Stimulated activated CD8-positive, alpha-beta memory T cell treated with anti-CD3 and anti-CD28 coated beads, Interleukin-15, amount 100 ng/mL, for 24 hours (primary cell): ENCODE results near the gene INPPL1.

ENCODE experiments used
- DNase-seq: peaks from one replicate; pipeline ENCODE4 v3.0.0-alpha.2; 2020; ENCODE audit warnings: low read depth

The INPPL1 gene

GRCh38 chr11:72233056-72233772 lies 8.6 kb downstream of the INPPL1 start:
- no peak for DNase-seq

DNA sequence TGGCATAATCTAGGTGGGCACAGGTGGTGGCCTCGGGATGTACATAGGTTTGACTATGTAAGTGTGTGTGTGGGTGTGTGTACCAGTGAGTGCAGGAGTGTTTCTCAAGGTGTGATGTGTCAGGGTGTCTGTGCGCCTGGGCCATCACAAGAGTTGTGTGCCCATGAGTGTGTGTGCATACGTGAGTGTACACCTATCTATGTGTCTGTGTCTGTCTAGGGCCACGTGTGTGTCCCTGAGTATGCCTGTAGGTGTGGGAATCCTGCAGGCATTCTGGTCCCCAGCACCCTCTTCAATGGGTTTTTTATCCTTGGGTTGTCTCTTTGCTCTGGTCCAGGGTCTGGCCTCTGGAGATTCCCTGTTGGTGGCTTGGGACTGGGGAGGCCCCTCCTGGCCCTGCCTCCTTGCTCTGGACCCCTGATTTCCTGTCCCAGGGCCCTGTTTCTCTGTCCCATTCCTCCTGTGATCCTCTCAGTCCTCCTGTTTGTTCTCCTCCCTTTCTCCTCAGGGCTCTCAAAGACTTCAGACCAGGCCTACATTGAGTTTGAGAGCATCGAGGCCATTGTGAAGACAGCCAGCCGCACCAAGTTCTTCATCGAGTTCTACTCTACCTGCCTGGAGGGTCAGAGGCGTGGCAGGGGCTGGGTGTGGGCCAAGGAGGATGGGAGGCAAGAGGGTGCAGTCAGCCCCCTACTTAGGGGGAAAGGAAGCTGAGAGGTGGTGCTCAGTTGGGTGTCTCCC lies 9.4 kb downstream of the INPPL1 start:
- no peak for DNase-seq

- no peak for DNase-seq
Measured at GRCh38 chr11:72234514-72234830, 9.9 kb downstream of the INPPL1 start.

GRCh38 chr11:72234920-72235319 lies 10.4 kb downstream of the INPPL1 start:
- DNase-seq, result no peak

GRCh38 chr11:72235351-72236057 lies 10.9 kb downstream of the INPPL1 start:
- DNase-seq, result no peak

DNA sequence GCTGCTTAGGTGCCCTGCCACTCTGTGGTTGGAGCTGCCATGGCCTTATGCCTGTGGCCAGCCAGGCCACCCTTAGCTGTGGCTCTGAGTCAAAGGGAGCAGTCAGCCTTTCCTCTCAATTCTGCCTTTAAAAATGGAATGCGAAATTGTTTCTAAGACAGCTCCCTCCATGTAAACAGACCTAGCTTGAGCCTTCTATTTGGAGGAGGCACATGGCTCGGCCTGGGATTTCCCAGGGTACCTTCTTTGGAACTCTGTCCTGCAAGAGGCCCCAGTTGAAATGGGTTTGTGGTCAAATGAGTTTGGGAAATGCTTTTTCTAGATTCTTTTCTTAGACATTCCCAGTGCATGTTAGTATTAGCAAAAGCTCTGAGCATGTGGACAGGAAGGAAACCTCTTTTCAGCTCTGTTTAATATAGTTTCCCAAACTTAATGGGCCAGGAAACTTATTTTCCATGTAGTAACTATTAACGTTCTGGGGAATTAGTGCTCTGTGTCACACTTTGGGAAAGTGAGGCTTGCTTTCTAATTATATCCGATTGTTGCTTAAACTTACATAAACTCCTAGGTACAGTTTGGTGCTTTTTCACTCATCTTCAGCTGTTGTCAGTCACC lies 11.6 kb downstream of the INPPL1 start:
- DNase-seq, result no peak

DNA sequence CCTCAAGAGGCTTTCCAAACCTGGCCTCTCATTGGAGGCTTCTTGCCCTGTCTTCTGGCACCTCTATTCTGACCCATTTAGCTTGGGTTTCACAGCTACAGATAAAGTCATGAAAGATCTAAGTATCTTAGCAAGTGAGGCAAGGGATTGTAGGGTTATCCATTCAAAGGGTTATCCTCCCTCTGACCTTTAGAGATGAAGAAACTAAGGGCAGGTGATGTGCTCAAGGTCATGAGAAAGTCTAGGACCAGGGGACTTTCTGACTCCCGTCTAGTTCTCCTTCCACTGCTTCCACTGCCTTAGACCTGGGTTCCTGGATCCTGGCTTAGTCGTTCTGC lies 12.2 kb downstream of the INPPL1 start:
- no peak for DNase-seq

GRCh38 chr11:72237112-72237931 lies 12.8 kb downstream of the INPPL1 start:
- no peak for DNase-seq

- no peak for DNase-seq
Measured at GRCh38 chr11:72238040-72238450, 13.5 kb downstream of the INPPL1 start.

DNA sequence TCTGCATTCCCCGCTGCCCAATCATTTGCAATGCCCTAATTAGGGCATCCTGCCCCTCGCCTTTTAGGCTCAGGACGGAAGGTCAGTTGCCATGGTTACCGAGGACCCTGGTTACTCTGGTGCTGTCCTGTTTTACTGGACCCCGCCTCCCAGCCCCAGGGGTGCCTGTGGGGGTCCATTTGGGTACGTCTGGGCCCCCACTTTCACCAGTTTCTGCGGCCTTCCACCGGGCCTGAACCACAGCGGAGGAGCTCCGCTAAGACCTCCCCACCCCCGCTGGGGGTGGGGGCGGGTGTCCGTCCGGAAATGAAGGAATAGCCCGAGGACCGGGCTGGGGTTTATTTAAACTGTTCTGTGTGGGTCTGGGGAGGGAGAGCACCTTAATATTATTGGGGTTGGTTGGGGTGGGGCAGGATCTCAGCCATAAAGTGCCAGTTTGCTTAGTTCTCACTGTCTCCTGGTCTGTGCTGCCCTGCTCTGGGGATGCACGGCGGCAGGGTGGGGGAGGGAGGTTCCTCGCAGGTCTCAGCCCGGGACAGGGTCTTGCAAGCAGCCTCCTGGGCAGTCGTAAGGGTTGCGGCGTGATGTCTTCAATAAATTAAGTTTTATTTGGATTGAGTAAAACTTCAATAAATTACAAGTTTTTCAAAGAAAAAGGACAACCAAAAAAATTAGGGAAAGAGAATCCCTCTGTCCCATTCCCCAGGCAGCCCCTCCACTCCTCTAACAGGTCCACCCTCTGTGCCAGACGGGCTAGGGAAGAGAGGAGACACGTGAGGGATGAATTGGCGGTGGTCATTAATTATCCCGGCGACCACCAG lies 14.1 kb downstream of the INPPL1 start:
- no peak for DNase-seq

GRCh38 chr11:72239313-72239848 lies 14.8 kb downstream of the INPPL1 start:
- DNase-seq, result no peak

- DNase-seq, result no peak
Measured at GRCh38 chr11:72239849-72240460, 15.4 kb downstream of the INPPL1 start.

DNA sequence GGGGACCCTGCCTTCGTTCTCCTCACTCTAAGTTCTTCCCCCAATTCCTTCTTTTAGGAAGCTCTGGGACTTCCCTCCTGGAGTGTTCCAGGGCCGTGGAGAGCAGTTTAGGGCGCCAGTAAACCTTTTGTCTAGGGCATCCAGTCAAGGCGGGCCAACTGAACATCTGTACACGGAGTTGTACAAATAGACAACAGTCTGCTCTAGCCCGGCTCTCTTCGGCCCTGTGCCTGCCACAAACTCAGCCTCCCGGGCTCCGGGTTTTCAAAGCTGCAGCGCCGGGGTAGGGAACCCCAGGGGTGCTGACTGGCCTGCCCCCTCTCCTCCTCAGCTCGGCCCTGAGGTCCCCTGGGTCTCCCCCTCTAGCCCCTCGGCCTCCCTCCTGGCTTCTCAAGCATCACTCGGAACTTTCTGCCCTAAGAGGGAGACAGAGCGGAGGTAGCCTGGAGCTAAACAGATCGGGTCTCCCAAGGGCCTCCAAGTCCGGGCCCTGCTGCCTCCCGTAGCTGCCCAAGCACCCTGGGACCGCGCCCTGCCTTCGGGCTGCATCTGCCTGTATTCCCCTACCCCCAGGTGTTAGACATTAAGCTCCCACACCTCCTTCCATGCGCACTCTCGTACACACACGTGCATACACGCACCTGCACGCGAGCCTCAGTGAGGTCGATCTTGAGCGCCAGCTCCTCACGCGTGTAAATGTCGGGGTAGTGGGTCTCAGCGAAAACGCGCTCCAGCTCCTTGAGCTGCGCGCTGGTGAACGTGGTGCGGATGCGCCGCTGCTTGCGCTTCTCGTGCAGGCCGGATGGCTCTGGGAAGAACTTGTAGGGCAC lies 16.1 kb downstream of the INPPL1 start:
- DNase-seq, result no peak

DNA sequence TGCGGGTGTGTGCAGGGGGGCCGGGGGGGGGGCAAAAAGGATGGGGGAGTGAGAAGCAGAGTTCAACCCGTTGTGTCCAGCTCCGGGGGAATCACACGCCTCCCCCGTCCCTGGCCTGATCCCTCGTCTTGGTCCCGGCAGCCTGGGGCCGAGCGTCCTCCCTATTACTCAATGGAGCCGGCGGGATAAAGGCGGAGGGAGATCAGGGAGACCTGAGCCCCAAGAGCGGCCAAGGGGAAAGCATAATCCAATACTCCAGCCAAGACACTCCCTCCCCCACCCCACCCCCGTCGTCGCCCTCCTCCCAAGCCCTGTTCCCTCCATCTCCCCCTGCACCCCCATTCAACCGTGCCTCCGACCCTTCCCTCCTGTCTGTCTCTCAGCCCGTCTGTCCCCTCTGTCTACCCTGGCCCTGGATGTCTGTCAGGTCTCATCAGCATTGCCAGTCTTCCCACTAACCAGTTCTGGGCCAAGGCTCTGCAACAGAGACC lies 16.8 kb downstream of the INPPL1 start:
- DNase-seq, result no peak

DNA sequence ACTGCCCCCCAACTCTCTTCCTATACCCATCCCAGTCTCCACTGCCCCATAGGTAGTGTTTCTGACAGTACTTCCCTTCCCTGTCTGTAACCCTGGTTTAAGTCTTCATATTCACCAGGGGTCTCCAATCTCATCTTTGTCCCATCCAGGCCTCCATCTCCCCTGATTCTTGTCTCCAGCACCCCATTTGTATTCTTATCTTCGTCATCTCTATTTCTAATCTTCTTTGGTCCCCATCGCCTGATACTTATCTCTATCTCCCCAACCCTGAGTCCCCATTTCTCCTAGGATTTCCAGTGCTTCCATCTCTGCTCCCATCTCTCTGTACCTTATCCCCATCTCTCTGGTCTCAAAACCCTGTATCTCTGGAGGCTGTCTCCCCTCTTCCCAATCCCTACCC lies 17.6 kb downstream of the INPPL1 start:
- DNase-seq, result no peak

DNA sequence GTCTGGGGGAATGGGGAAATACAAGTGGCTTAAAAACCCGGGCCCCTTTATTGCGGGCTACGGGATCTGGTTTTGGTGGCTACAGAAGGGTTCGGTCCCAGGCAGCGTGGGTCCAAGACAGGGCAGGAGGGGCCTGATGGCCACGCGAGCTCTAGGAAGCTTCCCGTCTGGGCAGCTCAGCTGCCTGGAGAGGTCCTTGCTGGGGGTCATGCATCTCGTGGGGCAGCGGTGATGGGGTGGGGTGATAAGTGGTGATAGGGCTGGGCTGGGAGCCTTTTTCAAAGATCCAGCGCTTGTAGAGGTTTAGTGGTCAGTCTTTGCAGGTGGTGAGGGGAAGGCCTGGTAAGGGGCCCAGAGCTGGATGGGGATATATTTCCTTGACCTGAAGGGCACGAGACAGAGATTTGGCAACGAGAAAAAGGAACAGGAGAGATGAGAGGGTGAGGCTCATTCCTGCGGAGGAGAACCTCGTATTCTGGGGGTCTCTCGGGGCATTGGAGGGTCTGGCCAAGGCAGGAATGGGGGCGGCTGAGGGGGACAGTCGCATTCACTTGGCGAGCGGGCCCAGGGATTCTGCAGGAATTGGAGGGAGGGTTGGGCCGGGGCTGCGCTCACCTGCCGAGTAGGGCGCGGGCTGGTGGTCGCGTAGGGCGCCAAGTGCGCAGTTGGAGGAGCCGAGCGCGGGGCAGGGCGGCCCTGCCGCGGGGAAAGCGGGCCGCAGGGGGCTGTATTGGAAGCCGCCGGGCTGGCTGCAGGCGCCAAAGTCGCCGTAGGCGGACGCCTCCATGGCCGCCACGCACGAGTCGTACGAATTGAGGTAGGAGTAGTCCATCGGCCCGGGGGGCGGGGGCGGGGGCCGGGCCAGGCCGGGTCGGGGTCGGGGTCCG lies 18.8 kb downstream of the INPPL1 start:
- no peak for DNase-seq

DNA sequence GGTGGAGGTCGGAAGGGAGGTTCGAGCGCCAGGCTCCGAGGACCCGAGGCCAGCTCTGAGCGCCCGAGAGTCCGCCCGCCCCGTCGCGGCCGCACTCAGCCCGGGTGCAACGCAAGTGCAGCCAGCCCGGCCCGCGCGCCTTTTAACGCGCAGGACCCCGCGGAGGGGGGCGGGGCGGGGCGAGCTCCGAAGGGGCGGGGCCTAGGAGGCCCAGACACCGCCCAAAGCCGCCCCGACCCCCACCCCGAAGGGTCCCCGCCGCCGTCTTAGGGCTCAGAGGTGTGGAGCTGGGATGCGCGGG lies 19.4 kb downstream of the INPPL1 start, which contains the start of gene PHOX2A:
Gene PHOX2A (minus strand): TSS at position 117 of the 301 bp plus-strand sequence. CDS start 172 bp downstream, outside the sequence.
- no peak for DNase-seq
